ENCODE data around the gene KMT5B.

Gene KMT5B

GRCh38 chr11:68177877-68178276 is 35.2 kb downstream of the KMT5B start:
- no peak overlapping the region for H2BK5ac ChIP-seq (ENCODE audit: low read depth, low read length, poor library complexity, severe bottlenecking)
- 94% methylated on average over 5 of the region's 5 CpGs for WGBS

GRCh38 chr11:68173926-68174325 is 39.2 kb downstream of the KMT5B start:
- H3K18ac ChIP-seq (ENCODE audit: low read depth in 1 of 2, low read length in 2 of 2): no peak overlapping the region
- H2AFZ ChIP-seq (ENCODE audit: low read depth, low read length): no peak overlapping the region
- no peak overlapping the region for H2BK5ac ChIP-seq (ENCODE audit: low read depth, low read length, poor library complexity, severe bottlenecking)
- H3K27ac ChIP-seq (ENCODE audit: low read length, poor library complexity, severe bottlenecking): no peak overlapping the region
- H3K79me1 ChIP-seq (replicated peaks; ENCODE audit: low read length, poor library complexity, severe bottlenecking): peaks cover 12% of the 10 kb centered on the region
- H4K8ac ChIP-seq (ENCODE audit: low read length): no peak overlapping the region
- no peak overlapping the region for H4K91ac ChIP-seq (ENCODE audit: low read length)
- H3K4ac ChIP-seq (ENCODE audit: low read depth in 1 of 2, low read length in 2 of 2): no peak overlapping the region
- no peak overlapping the region for H3K4me3 ChIP-seq (ENCODE audit: insufficient read depth in 1 of 2, low read depth in 1 of 2, low read length in 2 of 2)
- no peaks in the 10 kb centered on the region for H3K4me1 ChIP-seq (ENCODE audit: control insufficient read depth, insufficient read depth, low read depth, low read length)
- H3K4me2 ChIP-seq (ENCODE audit: low read length, poor library complexity, severe bottlenecking): no peak overlapping the region
- no peak overlapping the region for H2BK15ac ChIP-seq (ENCODE audit: low read depth, poor library complexity, severe bottlenecking)
- H3K27me3 ChIP-seq (ENCODE audit: control insufficient read depth in 1 of 2, insufficient read depth in 1 of 2, low read length in 2 of 2): no peaks in the 10 kb centered on the region
- no peak overlapping the region for H2BK120ac ChIP-seq (ENCODE audit: low read depth, low read length)
- H3K9ac ChIP-seq (ENCODE audit: low read length): no peak overlapping the region
- H3K9me3 ChIP-seq (ENCODE audit: control insufficient read depth, low read length): no peaks in the 10 kb centered on the region
- no peak overlapping the region for H3K14ac ChIP-seq (ENCODE audit: low read length in 2 of 2)
- no peak overlapping the region for H2AK5ac ChIP-seq (ENCODE audit: low read length, severe bottlenecking)
- DNase-seq: no peak
- no peak overlapping the region for H2BK12ac ChIP-seq (ENCODE audit: low read length in 2 of 2)
- no peak overlapping the region for H3K23ac ChIP-seq (ENCODE audit: low read length in 2 of 2)
- peaks cover 25 to 97% of the 10 kb centered on the region in 2 experiments for H3K36me3 ChIP-seq (ENCODE audit: control insufficient read depth in 1 of 2, insufficient read depth in 2 of 2, low read depth in 1 of 2, low read length in 2 of 2)
- WGBS: 98% methylated on average over 4 of the region's 4 CpGs

More at GRCh38 chr11:68177877-68178276, 35.2 kb downstream of the KMT5B start:
- Histone ChIP-seq H3K36me3 (ENCODE audit: control insufficient read depth in 1 of 2, insufficient read depth in 2 of 2, low read depth in 1 of 2, low read length in 2 of 2) (peaks cover 15 to 91% of the 10 kb centered on the region in 2 experiments), H2BK12ac (ENCODE audit: low read length in 2 of 2) (no peak overlapping the region), H2BK120ac (ENCODE audit: low read depth, low read length) (no peak overlapping the region), H3K4ac (ENCODE audit: low read depth in 1 of 2, low read length in 2 of 2) (no peak overlapping the region), H3K4me2 (ENCODE audit: low read length, poor library complexity, severe bottlenecking) (no peak overlapping the region), H3K4me1 (ENCODE audit: control insufficient read depth, insufficient read depth, low read depth, low read length) (no peaks in the 10 kb centered on the region), H3K18ac (ENCODE audit: low read depth in 1 of 2, low read length in 2 of 2) (no peak overlapping the region), H4K91ac (ENCODE audit: low read length) (no peak overlapping the region), H3K27ac (ENCODE audit: low read length, poor library complexity, severe bottlenecking) (no peak overlapping the region), H2AFZ (ENCODE audit: low read depth, low read length) (no peak overlapping the region), H4K8ac (ENCODE audit: low read length) (no peak overlapping the region), H2AK5ac (ENCODE audit: low read length, severe bottlenecking) (no peak overlapping the region), H3K9ac (ENCODE audit: low read length) (no peak overlapping the region), H3K14ac (ENCODE audit: low read length in 2 of 2) (no peak overlapping the region), H2BK15ac (ENCODE audit: low read depth, poor library complexity, severe bottlenecking) (no peak overlapping the region), H3K4me3 (ENCODE audit: insufficient read depth in 1 of 2, low read depth in 1 of 2, low read length in 2 of 2) (no peak overlapping the region), H3K9me3 (ENCODE audit: control insufficient read depth, low read length) (no peaks in the 10 kb centered on the region), H3K23ac (ENCODE audit: low read length in 2 of 2) (no peak overlapping the region), H3K27me3 (ENCODE audit: control insufficient read depth in 1 of 2, insufficient read depth in 1 of 2, low read length in 2 of 2) (no peaks in the 10 kb centered on the region), H3K79me1 (replicated peaks; ENCODE audit: low read length, poor library complexity, severe bottlenecking) (peaks cover 17% of the 10 kb centered on the region)
- DNase-seq: no peak

- no peak overlapping the region for H2BK120ac ChIP-seq (ENCODE audit: low read depth, low read length)
- H3K9ac ChIP-seq (ENCODE audit: low read length): no peak overlapping the region
- H3K18ac ChIP-seq (ENCODE audit: low read depth in 1 of 2, low read length in 2 of 2): no peak overlapping the region
- H4K91ac ChIP-seq (ENCODE audit: low read length): no peak overlapping the region
- H3K9me3 ChIP-seq (ENCODE audit: control insufficient read depth, low read length): no peaks in the 10 kb centered on the region
- no peak overlapping the region for H2AK5ac ChIP-seq (ENCODE audit: low read length, severe bottlenecking)
- peaks cover 10% of the 10 kb centered on the region for H3K79me1 ChIP-seq (replicated peaks; ENCODE audit: low read length, poor library complexity, severe bottlenecking)
- no peaks in the 10 kb centered on the region for H3K27me3 ChIP-seq (ENCODE audit: control insufficient read depth in 1 of 2, insufficient read depth in 1 of 2, low read length in 2 of 2)
- no peak overlapping the region for H3K23ac ChIP-seq (ENCODE audit: low read length in 2 of 2)
- peaks cover 4% of the 10 kb centered on the region for H3K4me1 ChIP-seq (ENCODE audit: control insufficient read depth, insufficient read depth, low read depth, low read length)
- no peak overlapping the region for H2AFZ ChIP-seq (ENCODE audit: low read depth, low read length)
- no peak overlapping the region for H2BK5ac ChIP-seq (ENCODE audit: low read depth, low read length, poor library complexity, severe bottlenecking)
- H2BK15ac ChIP-seq (ENCODE audit: low read depth, poor library complexity, severe bottlenecking): no peak overlapping the region
- H3K4ac ChIP-seq (ENCODE audit: low read depth in 1 of 2, low read length in 2 of 2): no peak overlapping the region
- H3K14ac ChIP-seq (ENCODE audit: low read length in 2 of 2): no peak overlapping the region
- no peak overlapping the region for H3K4me2 ChIP-seq (ENCODE audit: low read length, poor library complexity, severe bottlenecking)
- no peak for DNase-seq
- no peak overlapping the region for H4K8ac ChIP-seq (ENCODE audit: low read length)
- H2BK12ac ChIP-seq (ENCODE audit: low read length in 2 of 2): no peak overlapping the region
- no peak overlapping the region for H3K27ac ChIP-seq (ENCODE audit: low read length, poor library complexity, severe bottlenecking)
- no peak overlapping the region for H3K4me3 ChIP-seq (ENCODE audit: insufficient read depth in 1 of 2, low read depth in 1 of 2, low read length in 2 of 2)
- H3K36me3 ChIP-seq (ENCODE audit: control insufficient read depth in 1 of 2, insufficient read depth in 2 of 2, low read depth in 1 of 2, low read length in 2 of 2): peaks cover 28 to 89% of the 10 kb centered on the region in 2 experiments
Observed at GRCh38 chr11:68169442-68169841, 43.7 kb downstream of the KMT5B start.

- Histone ChIP-seq H3K4me3 (ENCODE audit: insufficient read depth in 1 of 2, low read depth in 1 of 2, low read length in 2 of 2) (no peak overlapping the region), H3K27me3 (ENCODE audit: control insufficient read depth in 1 of 2, insufficient read depth in 1 of 2, low read length in 2 of 2) (no peaks in the 10 kb centered on the region), H2BK5ac (ENCODE audit: low read depth, low read length, poor library complexity, severe bottlenecking) (no peak overlapping the region), H3K4ac (ENCODE audit: low read depth in 1 of 2, low read length in 2 of 2) (no peak overlapping the region), H2AK5ac (ENCODE audit: low read length, severe bottlenecking) (no peak overlapping the region), H3K14ac (ENCODE audit: low read length in 2 of 2) (no peak overlapping the region), H3K4me1 (ENCODE audit: control insufficient read depth, insufficient read depth, low read depth, low read length) (peaks cover 6% of the 10 kb centered on the region), H3K9me3 (ENCODE audit: control insufficient read depth, low read length) (no peaks in the 10 kb centered on the region), H2AFZ (ENCODE audit: low read depth, low read length) (no peak overlapping the region), H3K9ac (ENCODE audit: low read length) (no peak overlapping the region), H2BK120ac (ENCODE audit: low read depth, low read length) (no peak overlapping the region), H3K79me1 (replicated peaks; ENCODE audit: low read length, poor library complexity, severe bottlenecking) (peaks cover 11% of the 10 kb centered on the region), H4K8ac (ENCODE audit: low read length) (peak overlapping the region; percentile 9), H3K36me3 (ENCODE audit: control insufficient read depth in 1 of 2, insufficient read depth in 2 of 2, low read depth in 1 of 2, low read length in 2 of 2) (peaks cover 29 to 89% of the 10 kb centered on the region in 2 experiments), H3K4me2 (ENCODE audit: low read length, poor library complexity, severe bottlenecking) (no peak overlapping the region), H3K27ac (ENCODE audit: low read length, poor library complexity, severe bottlenecking) (peak overlapping the region; percentile 50), H2BK12ac (ENCODE audit: low read length in 2 of 2) (no peak overlapping the region), H3K23ac (ENCODE audit: low read length in 2 of 2) (no peak overlapping the region), H2BK15ac (ENCODE audit: low read depth, poor library complexity, severe bottlenecking) (no peak overlapping the region), H3K18ac (ENCODE audit: low read depth in 1 of 2, low read length in 2 of 2) (no peak overlapping the region), H4K91ac (ENCODE audit: low read length) (no peak overlapping the region)
- WGBS: 97% methylated on average over 5 of the region's 5 CpGs
- no peak for DNase-seq
Observed at GRCh38 chr11:68168694-68169093, 44.4 kb downstream of the KMT5B start.
